SK-N-MC (cell line): Measurements from ENCODE around the gene TCERG1L.

Experiments
- EZH2 ChIP-seq: fragments of 200-600 bp; sonication (generic); IDR thresholded peaks from one replicate; pipeline ENCODE4 v1.6.1; 2017; ENCODE audit warnings: antibody characterized with exemption
- POLR2AphosphoS5 ChIP-seq: IDR thresholded peaks from 2 replicates; pipeline ENCODE4 v1.6.1; 2012; ENCODE audit warnings: mild to moderate bottlenecking, low read depth, low read length, borderline replicate concordance

- TF ChIP-seq EZH2, result no peak
- no peak for TF ChIP-seq POLR2AphosphoS5
Measured at GRCh38 chr10:131144196-131144595, 167.3 kb downstream of the TCERG1L start.
